VCaP (cell line): ENCODE measurements around the gene GOLGA6L10.
"Not testable (repeated sequence)": the region's sequence is repeated elsewhere in the genome, so short reads cannot be mapped to it uniquely, and the experiment has no call there.

Experiments
- H3K27ac ChIP-seq: fragments of 450-650 bp; 2 replicates; pipeline ENCODE4 v1.5.1; 2017
- CTCF ChIP-seq: fragments of 450-650 bp; conservative IDR thresholded peaks from 2 replicates; pipeline ENCODE4 v1.5.1; 2017; ENCODE audit warnings: mild to moderate bottlenecking, moderate library complexity

The GOLGA6L10 gene

GRCh38 chr15:82349375-82349774 is at the start of gene GOLGA6L10:
Gene GOLGA6L10, minus strand, starts transcription at chr15:82349475. Its CDS starts 100 bp downstream, at chr15:82349375.
- not testable (repeated sequence) for H3K27ac ChIP-seq

- H3K27ac ChIP-seq, result no peak overlapping the region
- no peak for TF ChIP-seq CTCF
Observed at GRCh38 chr15:82398785-82399184, 49.5 kb upstream of the GOLGA6L10 start.

- H3K27ac ChIP-seq, result no peak overlapping the region
- no peak for TF ChIP-seq CTCF
Observed at GRCh38 chr15:82397817-82398216, 48.5 kb upstream of the GOLGA6L10 start.

- not testable (repeated sequence) for H3K27ac ChIP-seq
Observed at GRCh38 chr15:82395788-82396187, 46.5 kb upstream of the GOLGA6L10 start.

GRCh38 chr15:82393671-82394070 is 44.4 kb upstream of the GOLGA6L10 start:
- TF ChIP-seq CTCF, result no peak
- H3K27ac ChIP-seq, result no peak overlapping the region

- H3K27ac ChIP-seq, result not testable (repeated sequence)
Observed at GRCh38 chr15:82392077-82392476, 42.8 kb upstream of the GOLGA6L10 start.

GRCh38 chr15:82390152-82390551 is 40.9 kb upstream of the GOLGA6L10 start:
- H3K27ac ChIP-seq, result not testable (repeated sequence)

GRCh38 chr15:82387209-82387608 is 37.9 kb upstream of the GOLGA6L10 start:
- not testable (repeated sequence) for H3K27ac ChIP-seq

GRCh38 chr15:82381330-82381955 is 32.2 kb upstream of the GOLGA6L10 start:
- H3K27ac ChIP-seq, result not testable (repeated sequence)

- not testable (repeated sequence) for H3K27ac ChIP-seq
Observed at GRCh38 chr15:82379552-82379951, 30.3 kb upstream of the GOLGA6L10 start.

GRCh38 chr15:82373661-82374060 is 24.4 kb upstream of the GOLGA6L10 start:
- H3K27ac ChIP-seq, result not testable (repeated sequence)

- H3K27ac ChIP-seq, result no peak overlapping the region
- TF ChIP-seq CTCF, result no peak
Observed at GRCh38 chr15:82371656-82372055, 22.4 kb upstream of the GOLGA6L10 start.

- not testable (repeated sequence) for H3K27ac ChIP-seq
Observed at GRCh38 chr15:82367790-82368189, 18.5 kb upstream of the GOLGA6L10 start.

GRCh38 chr15:82365692-82366323 is 16.5 kb upstream of the GOLGA6L10 start:
- not testable (repeated sequence) for H3K27ac ChIP-seq

- H3K27ac ChIP-seq, result not testable (repeated sequence)
Observed at GRCh38 chr15:82364548-82364947, 15.3 kb upstream of the GOLGA6L10 start.

GRCh38 chr15:82362790-82363189 is 13.5 kb upstream of the GOLGA6L10 start:
- H3K27ac ChIP-seq, result not testable (repeated sequence)

GRCh38 chr15:82360618-82361017 is 11.3 kb upstream of the GOLGA6L10 start:
- H3K27ac ChIP-seq, result not testable (repeated sequence)
